Astrocyte of the spinal cord (primary cell): ENCODE results near the gene CCDC77.

Experiments
- DNase-seq: peaks from one replicate; pipeline ENCODE4 v3.0.0; 2011; ENCODE audit warnings: low read depth, low spot score
- H3K4me3 ChIP-seq: 2 replicates; pipeline ENCODE4 v1.5.1; 2011; ENCODE audit warnings: low read depth, mild to moderate bottlenecking, low read length, moderate library complexity
- CTCF ChIP-seq: IDR thresholded peaks from 2 replicates; pipeline ENCODE4 v1.5.1; 2012; ENCODE audit warnings: low read depth, mild to moderate bottlenecking, low read length, inconsistent platforms
- in situ Hi-C: cut with HindIII; loops from 2 replicates; pipeline ENCODE4 v1.10.0; 2017; ENCODE audit warnings: low sequenced_read_pairs

CCDC77 gene

GRCh38 chr12:490260-490659 lies 88.8 kb downstream of the CCDC77 start:
- TF ChIP-seq CTCF = no peak
- no peak for DNase-seq
- no peak overlapping the region for H3K4me3 ChIP-seq
- in situ Hi-C loops = no loop called here
